HG02571 (cell line): ENCODE results near the gene RPAIN.
"Not testable (repeated sequence)": the region's sequence is repeated elsewhere in the genome, so short reads cannot be mapped to it uniquely, and the experiment has no call there.

Experiments used
- ATAC-seq: cut with Tn5 transposase; IDR thresholded peaks from one replicate; pipeline ENCODE4 v1.9.1; 2021; ENCODE audit warnings: mild to moderate bottlenecking, moderate library complexity; ENCODE audit not compliant: unreplicated experiment

RPAIN gene

GRCh38 chr17:5429191-5429887 is 9.4 kb downstream of the RPAIN start:
- ATAC-seq, result no peak

- ATAC-seq, result no peak
Measured at GRCh38 chr17:5430413-5430999, 10.5 kb downstream of the RPAIN start.

GRCh38 chr17:5431234-5431633 is 11.3 kb downstream of the RPAIN start:
- ATAC-seq, result not testable (repeated sequence)

GRCh38 chr17:5431949-5432556 is 12.1 kb downstream of the RPAIN start:
- no peak for ATAC-seq

- no peak for ATAC-seq
Measured at GRCh38 chr17:5434984-5435383, 15.0 kb downstream of the RPAIN start.

- ATAC-seq, result not testable (repeated sequence)
Measured at GRCh38 chr17:5435781-5436315, 15.9 kb downstream of the RPAIN start.

- ATAC-seq, result no peak
Measured at GRCh38 chr17:5437721-5438317, 17.8 kb downstream of the RPAIN start.

- ATAC-seq, result peak; percentile 77
Measured at GRCh38 chr17:5438716-5439445, 18.9 kb downstream of the RPAIN start, which contains the start of gene C1QBP. TSS of gene C1QBP (minus strand) at chr17:5439155. CDS start at chr17:5439073, 82 bp downstream.

- no peak for ATAC-seq
Measured at GRCh38 chr17:5439446-5439764, 19.4 kb downstream of the RPAIN start.

- no peak for ATAC-seq
Measured at GRCh38 chr17:5443728-5444127, 23.7 kb downstream of the RPAIN start.

GRCh38 chr17:5444209-5444608 is 24.2 kb downstream of the RPAIN start:
- ATAC-seq, result no peak

- ATAC-seq, result no peak
Measured at GRCh38 chr17:5446786-5447185, 26.8 kb downstream of the RPAIN start.

- no peak for ATAC-seq
Measured at GRCh38 chr17:5464717-5465507, 44.9 kb downstream of the RPAIN start.

GRCh38 chr17:5466295-5466694 is 46.3 kb downstream of the RPAIN start:
- no peak for ATAC-seq

GRCh38 chr17:5467416-5467815 is 47.4 kb downstream of the RPAIN start:
- ATAC-seq, result no peak

- no peak for ATAC-seq
Measured at GRCh38 chr17:5468075-5468473, 48.1 kb downstream of the RPAIN start.

- ATAC-seq, result no peak
Measured at GRCh38 chr17:5472511-5472910, 52.5 kb downstream of the RPAIN start.

- no peak for ATAC-seq
Measured at GRCh38 chr17:5473906-5474305, 53.9 kb downstream of the RPAIN start.

- no peak for ATAC-seq
Measured at GRCh38 chr17:5478992-5479391, 59.0 kb downstream of the RPAIN start.

- no peak for ATAC-seq
Measured at GRCh38 chr17:5480962-5481361, 61.0 kb downstream of the RPAIN start.
